Adrenal gland (tissue), 12 donors: ENCODE data around the gene HMHB1. TPM values are rescaled to one million over a fixed set of nuclear protein-coding genes. Genes with fewer than 3 reads are reported as not detected.

Source experiments
- DNase-seq, 7 donors: peaks; one replicate each; pipeline ENCODE4 v3.0.0-alpha.2; 2019 to 2020
- H3K27ac ChIP-seq, 5 donors: fragments of 200-600 bp; sonication (generic) in 4 of 5; 1 replicate in 3 of 5; 2 replicates in 2 of 5; pipeline versions ENCODE4 v1.5.1 to v1.8.0; 2016 to 2020; ENCODE audit warnings: mild to moderate bottlenecking in 1 of 5
- H3K27me3 ChIP-seq: fragments of 200-600 bp; 2 replicates; pipeline ENCODE4 v1.8.0; 2021
- H3K36me3 ChIP-seq, 2 donors: fragments of 200-600 bp; replicated peaks in 1 of 2; 1 replicate in 1 of 2; 2 replicates in 1 of 2; pipeline versions ENCODE4 v1.5.1 to v1.8.0; 2018 to 2022
- H3K4me1 ChIP-seq, 2 donors: fragments of 200-600 bp; replicated peaks in 1 of 2; 1 replicate in 1 of 2; 2 replicates in 1 of 2; pipeline versions ENCODE4 v1.5.1 to v1.8.0; 2018 to 2021
- H3K4me3 ChIP-seq, 4 donors: fragments of 200-600 bp; sonication (generic) in 3 of 4; one replicate each; pipeline ENCODE4 v1.5.1; 2016 to 2018
- H3K9me3 ChIP-seq, 3 donors: fragments of 200-600 bp; sonication (generic) in 1 of 3; replicated peaks in 1 of 3; 1 replicate in 2 of 3; 2 replicates in 1 of 3; pipeline versions ENCODE4 v1.5.1 to v1.8.0; 2016 to 2021
- POLR2A ChIP-seq, 2 donors: fragments of 450-650 bp; IDR thresholded peaks; one replicate each; pipeline ENCODE4 v1.6.1; 2017; ENCODE audit warnings: antibody characterized with exemption in 2 of 2, mild to moderate bottlenecking in 2 of 2, moderate library complexity in 1 of 2
- WGBS, 4 donors: extraction: QIAGEN DNeasy Blood & Tissue Kit in 2 of 4; methylation state at CpG; one replicate each; pipeline versions ENCODE4 v1.1.5 to v1.1.7; 2013 to 2017; 5-methylcytosine and 5-hydroxymethylcytosine counted together
- intact Hi-C, 2 donors: fragments of 100-400 bp; cut with DNase I; formaldehyde crosslinking; loops; one replicate each; pipeline versions ENCODE4 v1.14.1 to v1.15.0; 2022 to 2023
- polyA plus RNA-seq, 3 donors: library from polyadenylated mRNA; stranded (reverse); fragments of 200-250 nt in 2 of 3; fragments of 350-450 nt in 1 of 3; fragmentation: Illumina TruSeq in 1 of 3; extraction: RNeasy Lipid Tissue Mini Kit (QIAGEN cat#74804) in 1 of 3; gene quantifications; one replicate each; pipeline ENCODE4 v1.2.3, GENCODE V29; 2013 to 2014
- total RNA-seq, 9 donors: library from RNA; depleted of rRNA in 4 of 9; stranded (reverse); fragments of >200 nt in 4 of 9; fragments of 120-200 nt in 1 of 9; fragmentation: NEBNext Ultra II Directional in 1 of 9; extraction: Animal tissue kit (Norgen Biotek cat#: 25700) in 1 of 9; gene quantifications; one replicate each; pipeline versions ENCODE4 v1.1.0 to v1.2.4, GENCODE V29; 2013 to 2023
- TF ChIP-seq, protein P1 (sequence below), 6 experiments: fragments of 450-650 bp in 4 of 6; fragments of 200-600 bp in 2 of 6; sonication (generic) in 1 of 6; IDR thresholded peaks; 1 replicate in 5 of 6; 2 replicates in 1 of 6; pipeline versions ENCODE4 v1.5.1 to v1.8.0; 2016 to 2021; ENCODE audit warnings: antibody characterized with exemption in 6 of 6, mild to moderate bottlenecking in 2 of 6, moderate library complexity in 1 of 6
- donor health status: healthy with polysubstance abuse.
- donor health status: Bipolar disorder and iron deficiency.
- donor health status: DM: yes; HTN: yes; CAD: no.
- donor health status: DM: no; HTN: no; CAD: no.
- donor health status: DM: no; HTN: no; CAD: no.
- donor health status: DM: yes; HTN: yes; CAD: no.

The HMHB1 gene
- total and polyA plus RNA-seq, 12 donors: not detected

DNA sequence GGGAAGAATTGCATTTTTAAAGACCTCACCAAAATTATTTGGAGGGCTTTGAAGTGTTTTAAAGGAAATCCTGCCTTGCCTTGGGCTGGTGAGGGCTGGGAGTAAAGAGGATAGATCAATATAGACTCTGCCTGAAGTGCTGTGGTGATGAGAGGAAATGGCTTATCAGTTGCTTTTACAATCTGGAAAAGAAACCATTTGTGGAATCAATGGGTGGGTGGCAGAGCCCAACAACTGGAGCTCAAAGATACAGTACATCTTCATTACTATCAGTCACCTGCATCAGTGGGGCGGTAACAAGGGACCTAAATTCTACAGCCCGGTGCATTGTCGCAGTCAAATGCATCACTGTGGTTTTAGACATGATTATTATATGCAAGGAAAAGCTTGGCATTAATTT lies 41.5 kb upstream of the HMHB1 start:
- H3K36me3 ChIP-seq: no peaks in the 10 kb centered on the region
- H3K27ac ChIP-seq: no peak overlapping the region
- H3K27me3 ChIP-seq: peaks cover 2% of the 10 kb centered on the region
- no peaks in the 10 kb centered on the region for H3K9me3 ChIP-seq
- no peak for TF ChIP-seq POLR2A (IDR thresholded peaks at IDR 0.05)
- TF ChIP-seq, protein P1, sequence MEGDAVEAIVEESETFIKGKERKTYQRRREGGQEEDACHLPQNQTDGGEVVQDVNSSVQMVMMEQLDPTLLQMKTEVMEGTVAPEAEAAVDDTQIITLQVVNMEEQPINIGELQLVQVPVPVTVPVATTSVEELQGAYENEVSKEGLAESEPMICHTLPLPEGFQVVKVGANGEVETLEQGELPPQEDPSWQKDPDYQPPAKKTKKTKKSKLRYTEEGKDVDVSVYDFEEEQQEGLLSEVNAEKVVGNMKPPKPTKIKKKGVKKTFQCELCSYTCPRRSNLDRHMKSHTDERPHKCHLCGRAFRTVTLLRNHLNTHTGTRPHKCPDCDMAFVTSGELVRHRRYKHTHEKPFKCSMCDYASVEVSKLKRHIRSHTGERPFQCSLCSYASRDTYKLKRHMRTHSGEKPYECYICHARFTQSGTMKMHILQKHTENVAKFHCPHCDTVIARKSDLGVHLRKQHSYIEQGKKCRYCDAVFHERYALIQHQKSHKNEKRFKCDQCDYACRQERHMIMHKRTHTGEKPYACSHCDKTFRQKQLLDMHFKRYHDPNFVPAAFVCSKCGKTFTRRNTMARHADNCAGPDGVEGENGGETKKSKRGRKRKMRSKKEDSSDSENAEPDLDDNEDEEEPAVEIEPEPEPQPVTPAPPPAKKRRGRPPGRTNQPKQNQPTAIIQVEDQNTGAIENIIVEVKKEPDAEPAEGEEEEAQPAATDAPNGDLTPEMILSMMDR (IDR thresholded peaks at IDR 0.05): no peak
- no peak for DNase-seq
- intact Hi-C loops: no loop called here
- no peaks in the 10 kb centered on the region for H3K4me1 ChIP-seq
- 91 to 96% (median 93%) methylated on average over 3 of the region's 3 CpGs for WGBS, 4 donors
- H3K4me3 ChIP-seq: no peak overlapping the region

DNA sequence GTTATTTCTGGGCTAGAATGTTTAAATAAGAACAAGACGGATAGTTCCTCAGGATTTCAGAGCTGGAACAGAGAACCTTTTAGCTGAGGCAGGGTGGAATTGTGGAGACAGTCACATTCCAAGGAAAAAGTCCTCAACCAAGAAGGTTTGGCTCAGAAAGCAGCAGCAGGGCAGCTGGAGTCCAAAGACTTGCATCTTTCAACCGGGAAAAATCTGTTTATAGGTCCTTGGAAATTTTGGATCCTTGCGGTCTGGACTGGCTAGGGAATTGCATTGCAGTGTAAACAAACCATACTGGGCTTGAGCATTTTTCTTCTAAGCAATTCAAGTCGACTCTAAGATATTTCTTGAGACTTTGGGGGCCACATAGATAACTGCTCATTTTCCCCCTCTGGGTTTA lies 40.8 kb upstream of the HMHB1 start:
- Histone ChIP-seq H3K4me3 (no peak overlapping the region), H3K9me3 (no peaks in the 10 kb centered on the region), H3K27me3 (no peaks in the 10 kb centered on the region), H3K4me1 (no peaks in the 10 kb centered on the region), H3K27ac (no peak overlapping the region), H3K36me3 (no peaks in the 10 kb centered on the region)
- TF ChIP-seq POLR2A (IDR thresholded peaks at IDR 0.05): no peak
- TF ChIP-seq, protein P1 (IDR thresholded peaks at IDR 0.05): no peak
- 39 to 54% (median 47%) methylated on average over 4 of the region's 4 CpGs for WGBS, 4 donors
- intact Hi-C loops: no loop called here
- no peak for DNase-seq

DNA sequence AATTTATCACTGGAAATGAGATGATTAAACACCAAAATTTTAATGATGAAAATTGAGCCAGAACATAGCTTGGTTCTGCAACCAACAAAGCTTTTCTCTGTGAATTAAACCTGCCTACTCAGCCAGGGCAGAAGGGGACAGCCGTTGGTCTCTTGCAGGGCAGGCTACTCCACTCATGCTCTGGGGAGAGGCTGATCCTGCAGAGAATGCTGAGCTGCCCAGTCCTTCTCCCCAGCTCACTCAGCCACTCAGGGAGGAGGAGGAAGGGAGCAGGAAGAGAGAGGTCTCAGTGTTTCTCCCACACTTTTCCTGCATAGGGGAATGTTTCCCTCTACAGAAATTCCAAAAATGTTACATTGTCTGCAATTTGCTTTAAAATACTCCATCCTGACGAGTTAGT lies 40.4 kb upstream of the HMHB1 start:
- WGBS, 4 donors: 52 to 67% (median 57%) methylated on average over 2 of the region's 2 CpGs
- H3K36me3 ChIP-seq: no peaks in the 10 kb centered on the region
- H3K4me1 ChIP-seq: no peaks in the 10 kb centered on the region
- no peak overlapping the region for H3K4me3 ChIP-seq
- no peak for DNase-seq
- TF ChIP-seq, protein P1 (IDR thresholded peaks at IDR 0.05): no peak
- TF ChIP-seq POLR2A (IDR thresholded peaks at IDR 0.05): no peak
- H3K27ac ChIP-seq: no peak overlapping the region
- H3K9me3 ChIP-seq: no peaks in the 10 kb centered on the region
- intact Hi-C loops: no loop called here
- no peaks in the 10 kb centered on the region for H3K27me3 ChIP-seq

DNA sequence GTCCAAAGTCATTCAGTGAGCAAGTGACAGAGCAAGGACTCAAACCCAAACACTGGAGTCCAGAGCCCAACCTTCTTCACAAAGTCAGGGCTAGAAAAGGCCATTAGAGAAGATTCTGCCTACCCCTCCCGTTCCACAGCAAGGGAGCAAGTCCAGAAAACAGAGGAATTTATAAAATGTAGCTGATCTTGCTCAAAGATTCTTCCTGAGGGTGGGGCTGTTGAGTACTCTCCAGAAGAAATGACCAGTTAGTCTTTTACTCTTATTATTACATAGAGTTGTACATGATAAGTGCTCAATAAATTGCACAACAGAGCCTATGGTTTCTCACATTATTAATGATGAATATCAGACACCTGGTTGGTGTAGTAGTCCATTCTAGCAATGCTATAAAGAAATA lies 39.3 kb upstream of the HMHB1 start:
- Histone ChIP-seq H3K36me3 (no peaks in the 10 kb centered on the region), H3K4me1 (no peaks in the 10 kb centered on the region), H3K9me3 (no peaks in the 10 kb centered on the region), H3K4me3 (no peak overlapping the region), H3K27ac (no peak overlapping the region), H3K27me3 (no peaks in the 10 kb centered on the region)
- TF ChIP-seq, protein P1 (IDR thresholded peaks at IDR 0.05): no peak
- no peak for TF ChIP-seq POLR2A (IDR thresholded peaks at IDR 0.05)
- WGBS, 4 donors: 50 to 72% (median 64%) methylated on average over 1 of the region's 1 CpG
- intact Hi-C loops: no loop called here
- no peak for DNase-seq
